Keratinocyte (primary cell): ENCODE results near the gene OR5T3. TPM values are rescaled to one million over a fixed set of nuclear protein-coding genes. Genes with fewer than 3 reads are reported as not detected.
"Not testable (repeated sequence)": the region's sequence is repeated elsewhere in the genome, so short reads cannot be mapped to it uniquely, and the experiment has no call there.

Experiments used
- DNase-seq: peaks from one replicate; pipeline ENCODE4 v3.0.0-alpha.2; 2011; ENCODE audit warnings: low read depth, missing footprints, low spot score
- FAIRE-seq: peaks from 2 replicates; lab custom pipeline; 2011; peaks lifted over from hg19 to GRCh38; lab: Jason Lieb, UNC
- H2AFZ ChIP-seq: 2 replicates; pipeline ENCODE4 v1.6.0; 2012; ENCODE audit warnings: low read length, control low read depth, inconsistent platforms; ENCODE audit not compliant: control insufficient read depth
- H3K27ac ChIP-seq: 2 replicates; pipeline ENCODE4 v1.5.1; 2011; ENCODE audit warnings: low read length; ENCODE audit not compliant: control insufficient read depth, insufficient read depth
- H3K27me3 ChIP-seq: 3 replicates; pipeline ENCODE4 v1.6.0; 2011; ENCODE audit warnings: low read length; ENCODE audit not compliant: control insufficient read depth, insufficient read depth; ENCODE audit errors: extremely low read depth
- H3K36me3 ChIP-seq, 2 experiments: 2 replicates in 1 of 2; 3 replicates in 1 of 2; pipeline ENCODE4 v1.5.1; 2011; ENCODE audit warnings: low read length in 2 of 2, mild to moderate bottlenecking in 1 of 2; ENCODE audit not compliant: control insufficient read depth in 2 of 2, insufficient read depth in 2 of 2; ENCODE audit errors: extremely low read depth in 1 of 2
- H3K4me1 ChIP-seq: 3 replicates; pipeline ENCODE4 v1.5.1; 2011; ENCODE audit warnings: low read length; ENCODE audit not compliant: control insufficient read depth, insufficient read depth; ENCODE audit errors: extremely low read depth
- H3K4me2 ChIP-seq: 3 replicates; pipeline ENCODE4 v1.6.0; 2011; ENCODE audit warnings: low read depth, low read length; ENCODE audit not compliant: control insufficient read depth, insufficient read depth; ENCODE audit errors: extremely low read depth
- H3K4me3 ChIP-seq, 3 experiments: fragments of 200-600 bp in 1 of 3; sonication (generic) in 1 of 3; 2 replicates in 2 of 3; 3 replicates in 1 of 3; pipeline ENCODE4 v1.5.1; 2011 to 2016; ENCODE audit warnings: low read length in 3 of 3, mild to moderate bottlenecking in 3 of 3, control low read depth in 2 of 3, inconsistent platforms in 1 of 3, low read depth in 1 of 3, mixed read lengths in 1 of 3, mixed run types in 1 of 3, moderate library complexity in 1 of 3; ENCODE audit not compliant: control insufficient read depth in 2 of 3, insufficient read depth in 2 of 3; ENCODE audit errors: extremely low read depth in 1 of 3
- H3K79me2 ChIP-seq: 2 replicates; pipeline ENCODE4 v1.6.0; 2012; ENCODE audit warnings: low read length; ENCODE audit not compliant: control insufficient read depth, insufficient read depth
- H3K9ac ChIP-seq: 3 replicates; pipeline ENCODE4 v1.6.0; 2011; ENCODE audit warnings: low read length; ENCODE audit not compliant: control insufficient read depth, insufficient read depth; ENCODE audit errors: extremely low read depth
- H3K9me1 ChIP-seq: 3 replicates; pipeline ENCODE4 v1.6.0; 2011; ENCODE audit warnings: low read length; ENCODE audit not compliant: control insufficient read depth, insufficient read depth; ENCODE audit errors: extremely low read depth
- H3K9me3 ChIP-seq: 2 replicates; pipeline ENCODE4 v1.5.1; 2012; ENCODE audit warnings: low read depth, low read length; ENCODE audit not compliant: control insufficient read depth
- H4K20me1 ChIP-seq: 3 replicates; pipeline ENCODE4 v1.6.0; 2011; ENCODE audit warnings: low read length; ENCODE audit not compliant: control insufficient read depth, insufficient read depth; ENCODE audit errors: extremely low read depth
- EZH2 ChIP-seq: IDR thresholded peaks from one replicate; pipeline ENCODE4 v1.6.1; 2012; ENCODE audit warnings: inconsistent platforms, mild to moderate bottlenecking, low read length, moderate library complexity
- dilution Hi-C: fragments of 300-500 bp; cut with MboI; formaldehyde crosslinking; loops from one replicate; pipeline ENCODE4 v1.7.0; 2020; ENCODE audit warnings: low sequenced_read_pairs; ENCODE audit not compliant: extremely low pct_ligation_motif_present
- polyA plus RNA-seq, 5 experiments: library from polyadenylated mRNA; depleted of rRNA in 3 of 5; stranded (reverse) in 3 of 5; stranded (forward) in 1 of 5; unstranded in 1 of 5; fragments of >200 nt; gene quantifications; 1 replicate in 1 of 5; 2 replicates in 3 of 5; 3 replicates in 1 of 5; pipeline versions ENCODE4 v1.2.1 to v1.2.3, GENCODE V29; 2011 to 2012; ENCODE audit warnings: missing spikeins in 2 of 5, low read depth in 1 of 5, low replicate concordance in 1 of 5
- TF ChIP-seq, protein P1 (sequence below), 3 experiments: IDR thresholded peaks in 1 of 3; conservative IDR thresholded peaks in 1 of 3; optimal IDR thresholded peaks in 1 of 3; 2 replicates in 2 of 3; 3 replicates in 1 of 3; pipeline versions ENCODE3 to v1.5.1; 2011; ENCODE audit warnings: low read length in 3 of 3, mild to moderate bottlenecking in 3 of 3, moderate library complexity in 2 of 3, control low read depth in 1 of 3, inconsistent platforms in 1 of 3; ENCODE audit not compliant: insufficient read depth in 2 of 3; ENCODE audit errors: extremely low read depth in 1 of 3

Gene OR5T3
- polyA plus RNA-seq, 1 donor (not counting 4 experiments of a cell fraction or from before 2014, with no cell fraction given) = not detected

DNA sequence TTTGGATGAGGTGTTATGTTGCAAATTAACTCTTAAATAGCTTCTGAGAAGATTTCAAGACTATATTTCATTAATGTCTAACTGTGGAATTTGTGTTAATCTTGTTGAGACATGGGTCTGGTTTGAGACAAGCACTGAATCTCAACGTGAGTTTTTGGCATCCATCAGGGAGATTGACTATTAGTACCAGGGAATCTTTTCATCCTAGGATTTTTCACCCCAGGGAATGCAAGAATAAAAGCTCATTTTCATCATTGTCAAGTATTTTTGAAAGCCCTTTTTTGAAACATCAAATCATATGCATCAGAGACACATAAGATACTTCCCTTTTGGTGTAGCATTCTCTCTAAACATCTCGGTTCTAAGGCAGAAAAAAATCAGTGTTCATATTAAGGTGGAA lies 37.5 kb upstream of the OR5T3 start:
- no peak overlapping the region for H3K4me2 ChIP-seq
- no peak overlapping the region for H3K4me3 ChIP-seq
- TF ChIP-seq EZH2 = no peak
- TF ChIP-seq, protein P1, sequence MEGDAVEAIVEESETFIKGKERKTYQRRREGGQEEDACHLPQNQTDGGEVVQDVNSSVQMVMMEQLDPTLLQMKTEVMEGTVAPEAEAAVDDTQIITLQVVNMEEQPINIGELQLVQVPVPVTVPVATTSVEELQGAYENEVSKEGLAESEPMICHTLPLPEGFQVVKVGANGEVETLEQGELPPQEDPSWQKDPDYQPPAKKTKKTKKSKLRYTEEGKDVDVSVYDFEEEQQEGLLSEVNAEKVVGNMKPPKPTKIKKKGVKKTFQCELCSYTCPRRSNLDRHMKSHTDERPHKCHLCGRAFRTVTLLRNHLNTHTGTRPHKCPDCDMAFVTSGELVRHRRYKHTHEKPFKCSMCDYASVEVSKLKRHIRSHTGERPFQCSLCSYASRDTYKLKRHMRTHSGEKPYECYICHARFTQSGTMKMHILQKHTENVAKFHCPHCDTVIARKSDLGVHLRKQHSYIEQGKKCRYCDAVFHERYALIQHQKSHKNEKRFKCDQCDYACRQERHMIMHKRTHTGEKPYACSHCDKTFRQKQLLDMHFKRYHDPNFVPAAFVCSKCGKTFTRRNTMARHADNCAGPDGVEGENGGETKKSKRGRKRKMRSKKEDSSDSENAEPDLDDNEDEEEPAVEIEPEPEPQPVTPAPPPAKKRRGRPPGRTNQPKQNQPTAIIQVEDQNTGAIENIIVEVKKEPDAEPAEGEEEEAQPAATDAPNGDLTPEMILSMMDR (optimal IDR thresholded peaks at IDR 0.05 in 1 of 3, IDR thresholded peaks at IDR 0.05 in 1 of 3, conservative IDR thresholded peaks at IDR 0.05 in 1 of 3; ENCODE audit: extremely low read depth in 1 of 3, insufficient read depth in 2 of 3, low read length in 3 of 3) = no peak
- dilution Hi-C loops = no loop called here
- no peak overlapping the region for H3K9ac ChIP-seq
- no peaks in the 10 kb centered on the region for H3K79me2 ChIP-seq
- no peak for DNase-seq
- no peak overlapping the region for H3K27ac ChIP-seq
- no peaks in the 10 kb centered on the region for H3K4me1 ChIP-seq
- no peak for FAIRE-seq
- peaks cover 2% of the 10 kb centered on the region for H3K9me3 ChIP-seq
- H4K20me1 ChIP-seq = no peaks in the 10 kb centered on the region
- no peaks in the 10 kb centered on the region for H3K9me1 ChIP-seq
- no peaks in the 10 kb centered on the region for H3K27me3 ChIP-seq
- H3K36me3 ChIP-seq = no peaks in the 10 kb centered on the region
- no peak overlapping the region for H2AFZ ChIP-seq

GRCh38 chr11:56219735-56220134 lies 32.3 kb upstream of the OR5T3 start:
- H3K9ac ChIP-seq, H3K79me2 ChIP-seq, FAIRE-seq, DNase-seq, H3K9me1 ChIP-seq, H4K20me1 ChIP-seq, H3K27ac ChIP-seq, H2AFZ ChIP-seq, H3K36me3 ChIP-seq, dilution Hi-C loops, H3K4me3 ChIP-seq, H3K4me1 ChIP-seq, H3K27me3 ChIP-seq, H3K4me2 ChIP-seq, H3K9me3 ChIP-seq: not testable (repeated sequence)

GRCh38 chr11:56234155-56234554 lies 17.9 kb upstream of the OR5T3 start, which contains the start of gene OR5T2:
Gene OR5T2 (minus strand): TSS chr11:56234255. CDS start chr11:56233062, 1,193 bp downstream.
- no peak for DNase-seq
- no peak for FAIRE-seq
- Histone ChIP-seq H2AFZ (no peak within 1 kb of the TSS), H3K4me3 (no peak within 1 kb of the TSS), H3K9me1 (no peaks in the 10 kb centered on the region), H3K4me1 (no peaks in the 10 kb centered on the region), H3K9ac (no peak within 1 kb of the TSS), H3K79me2 (no peaks in the 10 kb centered on the region), H3K36me3 (no peaks in the 10 kb centered on the region), H3K27ac (no peak within 1 kb of the TSS), H3K9me3 (no peaks in the 10 kb centered on the region), H3K4me2 (no peak within 1 kb of the TSS), H4K20me1 (no peaks in the 10 kb centered on the region), H3K27me3 (no peaks in the 10 kb centered on the region)
- TF ChIP-seq, protein P1 (optimal IDR thresholded peaks at IDR 0.05 in 1 of 3, IDR thresholded peaks at IDR 0.05 in 1 of 3, conservative IDR thresholded peaks at IDR 0.05 in 1 of 3; ENCODE audit: extremely low read depth in 1 of 3, insufficient read depth in 2 of 3, low read length in 3 of 3) = no peak
- TF ChIP-seq EZH2 = no peak
- dilution Hi-C loops = no loop called here
